HG03139 (cell line): ENCODE measurements around the gene STARD13.
A peak's percentile ranks its signal among the peaks of the same experiment; 100 is the strongest.

Source experiments
- ATAC-seq: cut with Tn5 transposase; IDR thresholded peaks from one replicate; pipeline ENCODE4 v1.9.1; 2021; ENCODE audit not compliant: unreplicated experiment

The STARD13 gene

DNA sequence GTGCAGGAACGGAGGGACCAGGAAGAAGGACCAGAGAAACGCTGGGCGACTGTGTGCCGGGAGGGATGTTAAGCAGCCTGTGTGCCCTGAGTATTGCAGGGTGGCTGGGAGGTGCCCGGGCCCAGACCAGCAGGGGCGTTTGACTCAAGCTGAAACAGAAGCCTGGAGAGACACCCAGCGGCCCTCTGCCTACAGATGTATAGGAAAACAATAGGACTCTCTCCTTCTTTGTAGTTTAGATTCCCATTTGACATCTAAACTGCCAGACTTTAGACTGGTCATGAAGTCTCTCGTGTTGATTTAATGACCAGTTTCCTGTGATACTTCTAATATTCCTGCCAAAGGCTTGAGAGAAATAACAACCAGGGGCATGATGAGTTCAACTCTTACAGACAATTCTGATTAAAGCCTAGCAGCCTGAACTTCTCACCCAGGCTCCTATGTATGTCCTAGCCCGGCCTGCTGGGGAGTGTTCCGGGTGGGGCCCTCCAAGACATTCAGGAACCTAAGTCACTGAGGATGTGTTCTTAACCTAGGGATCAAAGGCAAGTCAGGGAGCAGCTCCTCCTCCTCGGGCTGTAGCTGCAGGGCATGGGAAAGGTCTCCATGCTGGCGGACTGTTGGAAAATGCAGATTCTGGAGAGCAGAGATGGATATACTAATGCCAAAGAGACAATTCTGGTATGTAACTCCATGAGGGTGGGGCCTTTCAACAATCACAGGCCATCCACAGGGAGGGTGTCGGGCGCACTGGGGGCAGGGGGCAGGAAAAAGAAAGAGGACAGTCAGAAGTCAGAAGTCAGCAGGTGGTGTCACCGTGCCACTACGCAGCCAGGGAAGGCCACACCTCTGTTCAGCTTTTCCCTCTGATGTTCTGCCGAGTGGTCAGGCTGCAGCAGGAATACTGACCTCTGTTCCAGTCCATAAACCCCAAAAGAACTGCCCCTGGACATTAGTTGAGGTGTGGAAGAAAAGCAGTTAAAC is 131.8 kb downstream of the STARD13 start:
- ATAC-seq = no peak

DNA sequence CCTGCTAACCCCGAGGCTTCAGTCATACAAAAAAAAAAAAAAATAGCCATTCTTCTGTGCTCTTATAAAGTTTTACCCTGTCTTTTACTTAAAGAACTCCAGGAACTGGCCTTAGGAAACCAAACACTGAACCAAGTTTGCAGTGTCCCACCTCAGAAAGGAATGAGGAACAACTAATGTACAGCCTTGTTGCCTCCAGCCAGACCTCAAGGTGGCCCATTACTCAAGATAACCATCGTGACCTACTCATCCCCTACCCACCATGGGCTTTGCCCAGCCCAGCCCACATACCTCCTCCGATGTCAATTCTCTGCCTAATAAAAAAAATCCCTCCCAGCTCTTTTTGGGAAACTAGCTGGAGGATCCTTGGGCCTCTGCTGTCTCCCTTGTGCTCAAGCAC is 133.2 kb downstream of the STARD13 start:
- no peak for ATAC-seq

GRCh38 chr13:33150662-33151061 is 134.9 kb downstream of the STARD13 start:
- ATAC-seq = no peak

GRCh38 chr13:33150126-33150525 is 135.4 kb downstream of the STARD13 start:
- ATAC-seq = no peak

GRCh38 chr13:33147832-33148231 is 137.7 kb downstream of the STARD13 start:
- no peak for ATAC-seq

- ATAC-seq = peak; percentile 82
Measured at GRCh38 chr13:33146843-33147611, 138.5 kb downstream of the STARD13 start.

GRCh38 chr13:33145667-33146066 is 139.9 kb downstream of the STARD13 start:
- ATAC-seq = no peak

GRCh38 chr13:33144358-33144784 is 141.2 kb downstream of the STARD13 start:
- ATAC-seq = no peak

- ATAC-seq = no peak
Measured at GRCh38 chr13:33139780-33140535, 145.6 kb downstream of the STARD13 start.

GRCh38 chr13:33139184-33139583 is 146.4 kb downstream of the STARD13 start:
- no peak for ATAC-seq

DNA sequence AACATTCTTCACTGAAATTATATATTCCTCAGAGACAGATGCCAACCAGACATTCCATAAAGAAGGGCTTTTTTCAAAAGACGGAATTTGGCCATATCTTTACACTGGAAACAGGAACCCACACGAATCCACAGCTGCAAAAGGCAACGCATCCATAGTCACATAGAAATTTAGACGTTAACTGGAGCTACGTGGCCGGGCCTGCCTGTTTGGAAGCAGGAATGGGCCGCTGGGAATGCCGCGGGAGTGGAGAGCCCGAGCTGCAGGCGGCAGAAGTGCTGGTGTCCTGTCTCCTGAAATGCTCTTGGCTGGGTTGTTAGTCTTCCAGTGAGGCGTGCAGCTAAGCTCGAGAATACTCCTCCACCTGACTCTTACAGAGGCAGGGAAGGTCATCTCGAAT is 147.1 kb downstream of the STARD13 start:
- ATAC-seq = no peak

DNA sequence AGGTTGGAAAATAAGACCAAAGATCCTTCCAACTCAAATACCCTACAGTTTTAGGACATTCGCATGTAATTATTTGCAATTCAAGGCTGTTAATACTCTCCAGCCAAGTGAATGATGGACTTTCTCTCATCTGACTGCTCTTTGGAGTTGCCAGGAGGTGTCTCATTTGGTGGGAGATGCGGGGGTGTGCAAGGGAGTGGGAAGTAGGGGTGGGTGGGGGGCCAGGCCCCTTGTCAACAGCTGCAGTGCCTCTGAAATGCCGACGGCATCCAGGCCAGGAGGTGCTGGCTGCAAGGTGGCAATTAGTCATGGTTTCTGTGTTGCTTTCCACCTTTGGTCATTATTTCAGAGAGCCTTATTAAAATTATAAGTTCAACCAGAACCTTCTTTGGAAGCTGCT is 147.8 kb downstream of the STARD13 start:
- ATAC-seq = no peak

- no peak for ATAC-seq
Measured at GRCh38 chr13:33135097-33135496, 150.5 kb downstream of the STARD13 start.

DNA sequence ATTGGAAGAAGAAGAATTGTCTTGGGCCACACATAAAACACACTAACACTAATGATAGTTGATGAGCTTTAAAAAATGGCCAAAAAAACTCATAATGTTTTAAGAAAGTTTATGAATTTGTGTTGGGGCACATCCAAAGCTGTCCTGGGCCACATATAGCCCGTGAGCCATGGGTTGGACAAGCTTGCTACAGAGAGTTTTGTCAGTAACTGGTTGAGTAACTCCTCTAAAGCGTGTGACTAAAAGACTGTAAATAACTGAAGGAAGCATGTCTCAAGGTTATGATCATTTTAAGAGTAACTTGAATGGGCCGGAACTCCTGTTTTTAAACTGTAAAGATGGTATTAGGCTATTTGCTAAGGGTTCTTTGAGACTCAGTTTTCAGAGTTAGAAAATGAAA is 151.3 kb downstream of the STARD13 start:
- no peak for ATAC-seq

- no peak for ATAC-seq
Measured at GRCh38 chr13:33132644-33133440, 152.7 kb downstream of the STARD13 start.

- ATAC-seq = no peak
Measured at GRCh38 chr13:33129886-33130285, 155.7 kb downstream of the STARD13 start.

GRCh38 chr13:33129094-33129832 is 156.3 kb downstream of the STARD13 start:
- no peak for ATAC-seq

GRCh38 chr13:33128134-33128533 is 157.4 kb downstream of the STARD13 start:
- no peak for ATAC-seq

- no peak for ATAC-seq
Measured at GRCh38 chr13:33127009-33127551, 158.5 kb downstream of the STARD13 start.
